ENCODE results near the gene KLC1.
"Not testable (repeated sequence)": the region's sequence is repeated elsewhere in the genome, so short reads cannot be mapped to it uniquely, and the experiment has no call there.

KLC1 gene

DNA sequence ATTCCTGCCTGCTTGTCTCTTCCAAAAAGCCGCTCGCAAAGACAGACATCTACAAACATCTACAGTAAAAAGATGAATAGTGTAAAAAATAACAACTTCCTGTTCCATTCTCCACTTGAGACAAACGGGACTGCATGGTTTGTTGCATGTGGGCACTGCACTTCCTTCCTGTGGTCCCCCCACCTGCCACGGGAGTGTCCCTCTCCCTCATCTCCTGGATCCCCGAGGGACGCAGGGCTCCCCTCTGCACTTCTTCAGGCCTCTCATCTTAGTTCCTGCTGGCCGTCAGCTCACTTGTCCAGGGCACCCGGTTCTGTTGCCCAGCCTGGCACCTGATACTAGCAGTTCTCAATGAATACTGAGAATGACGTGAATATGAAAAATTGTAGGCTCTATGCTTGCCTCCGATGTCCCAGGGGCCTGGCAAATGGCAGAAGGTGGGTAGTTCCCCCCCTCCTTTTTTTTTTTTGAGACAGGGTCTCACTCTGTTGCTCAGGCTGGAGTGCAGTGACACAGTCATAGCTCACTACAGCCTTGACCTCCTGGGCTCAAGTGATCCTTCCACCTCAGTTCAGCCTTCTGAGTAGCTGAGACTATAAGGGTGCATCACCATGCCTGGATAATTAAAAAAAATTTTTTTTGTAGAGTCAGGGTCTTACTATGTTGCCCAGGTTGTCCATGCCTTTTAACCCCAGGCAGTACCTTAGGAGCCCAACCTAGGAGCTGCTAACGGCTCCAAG is 3.5 kb upstream of the KLC1 start:
- DNase-seq, result no peak

- no peak for DNase-seq
Measured at GRCh38 chr14:103626146-103626850, 2.7 kb upstream of the KLC1 start.

GRCh38 chr14:103627073-103628025 is 1.7 kb upstream of the KLC1 start:
- no peak for DNase-seq

DNA sequence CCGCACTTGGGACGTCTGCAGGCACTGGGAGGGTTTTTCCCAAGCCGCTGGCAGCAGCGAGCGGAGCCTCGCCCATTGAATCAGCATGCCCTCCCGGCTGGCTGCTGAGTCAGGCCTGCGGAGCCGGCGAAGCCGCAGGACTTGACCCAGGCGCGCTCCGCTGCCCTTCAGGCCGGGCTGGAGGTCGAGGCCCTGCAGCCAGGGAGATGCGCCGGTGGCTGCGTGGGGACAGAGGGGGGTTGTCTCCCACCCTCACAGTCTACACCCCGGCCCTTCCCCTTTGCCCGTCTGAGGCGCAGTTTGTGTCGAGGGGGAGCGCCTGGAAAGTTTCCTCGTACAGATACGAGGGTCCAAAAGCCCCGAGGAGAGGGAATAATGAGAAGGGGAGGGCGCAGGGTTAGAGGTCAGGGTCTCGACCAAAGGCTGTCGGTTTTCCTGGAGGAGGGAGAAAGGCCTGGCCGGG is 759 bp upstream of the KLC1 start:
- peak; percentile 82 for DNase-seq

GRCh38 chr14:103629503-103630121 is 601 bp downstream of the KLC1 start:
- DNase-seq, result peak; percentile 72

DNA sequence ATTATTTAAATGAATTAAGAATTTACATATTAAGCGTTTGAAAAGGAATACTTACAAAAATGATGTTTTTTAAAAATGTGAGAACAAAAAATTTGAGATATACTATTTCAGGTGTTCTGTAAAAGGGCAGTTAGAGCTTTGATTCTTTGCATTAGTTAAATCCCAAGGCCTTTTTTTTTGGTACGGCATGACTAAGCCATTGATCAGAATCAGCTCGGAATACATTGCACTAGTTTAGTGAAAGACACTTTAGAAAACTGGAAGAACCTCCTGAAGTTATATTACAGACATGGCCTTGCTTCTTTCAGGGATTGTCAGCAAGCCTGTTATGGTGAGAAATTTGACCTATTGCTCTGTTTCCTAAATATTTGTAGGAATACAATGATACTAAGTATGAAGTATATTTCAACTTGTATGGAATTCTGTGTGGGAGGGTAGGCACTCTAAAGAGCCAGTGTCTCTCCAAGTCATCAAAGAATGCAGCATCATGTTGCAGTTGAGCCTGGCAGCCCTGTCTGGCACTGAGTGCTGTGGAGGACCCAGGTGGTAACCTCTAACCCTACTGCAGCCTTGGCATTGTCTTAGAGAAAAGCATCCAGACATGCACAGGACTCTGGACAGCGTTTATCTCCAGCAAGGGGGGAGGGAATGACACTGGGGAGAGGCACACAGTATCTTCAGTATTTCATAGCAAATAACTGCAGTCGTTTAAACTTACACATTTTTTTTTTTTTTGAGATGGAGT is 1.5 kb downstream of the KLC1 start:
- DNase-seq, result no peak

DNA sequence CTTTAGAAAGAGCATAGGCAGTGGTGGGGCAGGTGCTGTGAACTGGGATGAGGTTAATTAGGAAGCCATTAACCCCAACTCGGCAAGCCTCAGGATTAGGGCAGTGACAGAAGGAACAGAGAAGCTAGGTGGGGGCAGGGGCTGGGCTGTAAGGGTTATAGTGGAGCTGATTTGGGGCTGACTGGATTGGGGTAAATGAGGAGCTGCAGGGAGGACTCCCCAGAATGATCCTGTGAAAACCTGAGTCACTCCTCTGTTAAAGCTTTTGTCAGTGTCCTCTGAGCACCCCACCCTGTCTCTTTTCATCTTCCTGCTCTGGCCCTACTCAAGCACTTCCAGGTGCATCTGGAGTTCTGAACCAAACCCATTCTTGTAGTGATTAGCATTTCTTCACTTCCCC is 4.4 kb downstream of the KLC1 start:
- no peak for DNase-seq

- no peak for DNase-seq
Measured at GRCh38 chr14:103634156-103634555, 5.1 kb downstream of the KLC1 start.

DNA sequence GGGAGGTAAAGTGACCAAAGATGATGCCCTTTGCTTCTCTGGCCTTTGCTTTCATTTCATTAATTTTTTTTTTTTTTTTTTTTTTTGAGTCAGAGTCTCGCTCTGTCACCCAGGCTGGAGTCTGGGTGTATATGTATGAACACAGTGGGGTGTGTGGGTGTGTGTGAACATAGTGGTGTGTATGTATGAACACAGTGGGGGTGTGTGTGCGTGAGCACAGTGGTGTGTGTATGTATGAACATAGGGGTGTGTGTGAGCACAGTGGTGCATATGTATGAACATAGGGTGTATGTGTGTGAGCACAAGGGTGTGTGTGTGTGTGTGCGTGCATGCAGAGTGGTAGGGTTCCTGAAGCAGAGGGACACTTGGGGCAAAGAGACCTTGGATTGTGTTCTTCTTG is 9.6 kb downstream of the KLC1 start:
- no peak for DNase-seq

DNA sequence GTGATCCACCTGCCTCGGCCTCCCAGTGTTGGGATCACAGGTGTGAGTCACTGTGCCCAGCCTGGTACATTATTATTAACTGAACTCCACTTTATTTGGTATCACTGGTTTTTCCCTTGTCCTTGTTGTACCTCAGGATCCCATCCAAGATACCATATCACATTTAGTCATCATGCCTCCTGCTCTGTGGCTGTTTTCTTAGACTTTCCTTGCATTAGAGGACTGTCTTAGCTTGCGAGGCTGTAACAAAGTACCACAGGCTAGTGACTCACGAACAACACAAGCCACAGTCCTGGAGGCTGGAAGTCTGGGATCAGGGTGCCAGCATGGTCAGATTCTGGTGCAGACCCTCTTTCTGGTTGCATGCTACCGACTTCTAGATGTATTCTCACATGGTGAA is 12.2 kb downstream of the KLC1 start:
- DNase-seq, result no peak

- DNase-seq, result no peak
Measured at GRCh38 chr14:103646189-103646588, 17.2 kb downstream of the KLC1 start.

- DNase-seq, result no peak
Measured at GRCh38 chr14:103649001-103649400, 20.0 kb downstream of the KLC1 start.

- no peak for DNase-seq
Measured at GRCh38 chr14:103650213-103650612, 21.2 kb downstream of the KLC1 start.

- DNase-seq, result no peak
Measured at GRCh38 chr14:103651585-103651984, 22.6 kb downstream of the KLC1 start.

DNA sequence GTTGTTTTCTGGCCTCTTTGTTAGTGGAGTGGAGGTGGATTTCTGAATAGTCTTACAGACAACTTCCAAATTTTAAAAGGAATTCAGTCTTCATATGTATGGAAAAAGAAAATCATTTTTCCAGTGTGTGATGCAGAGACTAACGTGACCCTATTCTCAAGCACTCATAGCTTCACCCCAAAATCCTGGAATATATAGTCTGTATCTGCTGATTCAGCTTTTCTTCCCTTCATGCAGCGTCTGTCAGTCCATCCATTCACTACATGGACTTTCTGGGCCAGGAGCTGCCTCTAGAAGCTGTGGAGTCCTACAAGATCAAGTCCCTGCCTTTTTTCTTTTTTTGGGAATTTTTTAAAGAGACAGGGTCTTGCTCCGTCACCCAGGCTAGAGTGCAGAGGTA is 23.8 kb downstream of the KLC1 start:
- DNase-seq, result no peak

GRCh38 chr14:103653336-103653735 is 24.3 kb downstream of the KLC1 start:
- DNase-seq, result not testable (repeated sequence)

DNA sequence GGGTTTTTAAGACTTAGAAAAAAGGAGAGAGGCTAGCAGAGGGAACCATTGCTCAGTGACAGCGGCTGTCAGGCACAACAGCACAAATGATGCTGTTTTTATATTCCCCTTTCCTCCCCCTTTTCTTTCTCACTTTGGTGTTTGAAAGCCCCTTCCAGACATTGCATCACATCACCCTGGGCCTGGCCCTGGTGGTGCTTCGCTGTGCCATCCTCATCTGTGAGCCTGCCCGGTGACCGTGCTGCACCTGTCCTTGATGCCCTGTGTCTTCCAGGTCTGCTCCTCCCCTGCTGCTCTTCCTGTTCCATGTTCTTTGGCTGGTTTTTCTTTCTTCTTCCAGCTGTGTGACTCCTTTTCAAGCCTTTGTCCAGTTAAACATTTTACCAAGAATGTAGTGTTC is 24.8 kb downstream of the KLC1 start:
- no peak for DNase-seq

DNA sequence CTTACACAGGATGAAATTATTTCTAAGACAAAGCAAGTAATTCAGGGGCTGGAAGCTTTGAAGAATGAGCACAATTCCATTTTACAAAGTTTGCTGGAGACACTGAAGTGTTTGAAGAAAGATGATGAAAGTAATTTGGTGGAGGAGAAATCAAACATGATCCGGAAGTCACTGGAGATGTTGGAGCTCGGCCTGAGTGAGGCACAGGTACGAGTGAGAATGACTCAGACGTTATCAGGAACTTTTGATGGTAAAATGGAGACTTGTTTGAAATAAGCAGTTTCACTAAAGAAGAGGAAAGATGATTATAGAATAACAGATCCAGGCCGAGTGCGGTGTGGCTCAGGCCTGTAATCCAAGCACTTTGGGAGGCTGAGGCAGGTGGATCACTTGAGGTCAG is 25.6 kb downstream of the KLC1 start:
- no peak for DNase-seq

DNA sequence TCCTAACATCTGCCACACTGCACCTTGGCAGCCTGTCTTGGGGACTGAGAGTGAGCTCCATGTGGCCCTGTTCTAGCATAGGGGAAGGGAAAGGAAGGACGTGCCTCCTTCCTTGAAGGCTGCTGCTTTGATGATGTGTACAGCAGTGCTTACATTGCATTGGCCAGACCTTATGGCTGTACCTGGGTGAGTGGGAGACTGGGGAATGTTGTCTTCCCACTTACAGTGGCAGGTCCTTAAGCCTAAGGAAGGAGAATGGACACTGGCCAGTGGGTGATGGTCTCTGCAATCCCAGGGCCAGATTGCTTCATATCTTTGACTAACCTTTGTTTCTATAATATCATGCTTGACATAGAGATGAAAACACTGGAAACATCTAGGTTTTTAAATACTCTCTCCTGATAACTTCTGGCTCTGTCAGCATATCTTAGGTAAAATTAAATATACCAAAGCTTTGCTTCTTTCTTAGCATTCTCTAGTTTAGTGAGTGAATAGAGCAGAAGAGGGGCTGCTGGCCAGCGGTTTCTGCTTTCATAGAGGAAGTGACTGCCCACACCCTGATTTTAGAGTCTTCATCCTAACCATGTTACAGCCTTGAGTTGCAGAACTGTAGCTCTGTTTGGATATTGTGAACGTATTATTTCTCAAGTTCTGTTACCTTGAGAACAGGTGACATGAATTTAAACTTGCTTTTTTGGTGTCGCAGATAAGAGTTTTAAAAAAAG is 27.2 kb downstream of the KLC1 start:
- DNase-seq, result no peak

DNA sequence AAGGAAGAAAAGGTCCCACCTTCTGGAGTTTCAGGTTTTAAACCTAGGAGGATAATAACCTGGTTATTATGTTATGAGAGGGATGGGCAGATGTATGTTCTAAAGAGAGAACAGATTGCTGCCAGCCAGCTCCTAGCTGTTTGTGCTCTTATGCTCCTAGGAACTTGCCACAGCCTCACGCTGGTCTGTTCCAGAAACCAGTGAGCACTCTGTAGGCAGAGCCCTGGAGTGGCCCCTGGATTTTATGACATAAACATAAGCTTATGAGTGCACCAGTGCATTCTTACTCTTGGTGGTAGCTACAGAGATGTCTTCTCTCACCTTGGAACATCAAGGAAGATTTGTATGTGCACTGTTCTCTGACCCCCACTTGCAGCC is 27.7 kb downstream of the KLC1 start:
- DNase-seq, result no peak

DNA sequence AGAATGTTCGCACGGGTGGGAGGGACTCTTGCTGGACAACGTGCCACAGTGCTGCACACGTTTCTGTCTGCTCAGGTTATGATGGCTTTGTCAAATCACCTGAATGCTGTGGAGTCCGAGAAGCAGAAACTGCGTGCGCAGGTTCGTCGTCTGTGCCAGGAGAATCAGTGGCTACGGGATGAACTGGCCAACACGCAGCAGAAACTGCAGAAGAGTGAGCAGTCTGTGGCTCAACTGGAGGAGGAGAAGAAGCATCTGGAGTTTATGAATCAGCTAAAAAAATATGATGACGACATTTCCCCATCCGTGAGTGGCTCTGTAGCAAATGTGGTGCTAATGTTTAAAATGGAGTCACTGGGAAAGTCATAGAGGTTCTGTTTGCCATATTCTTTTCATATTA is 28.5 kb downstream of the KLC1 start:
- no peak for DNase-seq

GRCh38 chr14:103659631-103660030 is 30.6 kb downstream of the KLC1 start:
- no peak for DNase-seq

Measured in retina (tissue), 1 donor.